Small intestine (tissue), 7 donors: ENCODE results near the gene EIF3L. TPM values are rescaled to one million over a fixed set of nuclear protein-coding genes. Genes with fewer than 3 reads are reported as not detected.

Experiments
- DNase-seq, 2 donors: peaks; one replicate each; pipeline versions ENCODE4 v3.0.0 to v3.0.0-alpha.2; 2013
- FAIRE-seq: peaks from 2 replicates; lab custom pipeline; 2012; peaks lifted over from hg19 to GRCh38; lab: Jason Lieb, UNC
- H3K27ac ChIP-seq, 3 donors: one replicate each; pipeline ENCODE4 v1.5.1; 2013; ENCODE audit warnings: low read length in 2 of 3, mild to moderate bottlenecking in 2 of 3, control low read depth in 1 of 3, inconsistent platforms in 1 of 3, low read depth in 1 of 3, moderate library complexity in 1 of 3
- H3K27me3 ChIP-seq, 3 donors: one replicate each; pipeline ENCODE4 v1.6.1; 2013; ENCODE audit warnings: low read length in 3 of 3, inconsistent platforms in 1 of 3; ENCODE audit not compliant: control insufficient read depth in 3 of 3, insufficient read depth in 3 of 3
- H3K36me3 ChIP-seq, 3 donors: one replicate each; pipeline ENCODE4 v1.6.1; 2013; ENCODE audit warnings: low read length in 3 of 3, inconsistent platforms in 1 of 3, low read depth in 1 of 3, mild to moderate bottlenecking in 1 of 3, moderate library complexity in 1 of 3; ENCODE audit not compliant: control insufficient read depth in 3 of 3, insufficient read depth in 2 of 3
- H3K4me1 ChIP-seq, 3 donors: one replicate each; pipeline ENCODE4 v1.6.1; 2013; ENCODE audit warnings: low read length in 2 of 3, inconsistent platforms in 1 of 3, low read depth in 1 of 3, mild to moderate bottlenecking in 1 of 3, moderate library complexity in 1 of 3; ENCODE audit not compliant: control insufficient read depth in 3 of 3, insufficient read depth in 2 of 3
- H3K4me3 ChIP-seq, 3 donors: one replicate each; pipeline ENCODE4 v1.5.1; 2013; ENCODE audit warnings: low read length in 3 of 3, control low read depth in 1 of 3, inconsistent platforms in 1 of 3, low read depth in 1 of 3, mild to moderate bottlenecking in 1 of 3, moderate library complexity in 1 of 3
- H3K9me3 ChIP-seq, 2 donors: one replicate each; pipeline ENCODE4 v1.6.1; 2013; ENCODE audit warnings: low read depth in 1 of 2, low read length in 1 of 2; ENCODE audit not compliant: control insufficient read depth in 2 of 2, insufficient read depth in 1 of 2
- WGBS, 3 donors: extraction: QIAGEN DNeasy Blood & Tissue Kit; methylation state at CpG; one replicate each; pipeline ENCODE4 v1.1.7; 2013; 5-methylcytosine and 5-hydroxymethylcytosine counted together
- polyA plus RNA-seq, 4 donors: library from polyadenylated mRNA; stranded (reverse) in 3 of 4; unstranded in 1 of 4; fragments of 200-250 nt in 3 of 4; fragments of 120-200 nt in 1 of 4; gene quantifications; one replicate each; pipeline versions ENCODE4 v1.2.1 to v1.2.3, GENCODE V29; 2013
- donor health status: healthy with polysubstance abuse.
- donor health status: control.
- donor health status: control.
- donor health status: Bipolar disorder and iron deficiency.
- donor health status: healthy.

Gene EIF3L
- polyA plus RNA-seq, 4 donors = 176 to 609 (median 324) TPM

- FAIRE-seq (no peak), DNase-seq (peak in 1 of 2 donors; percentile 48)
- Histone ChIP-seq H3K27ac (peak overlapping the region; percentile 78 to 92 (median 82)), H3K36me3 (no peaks in the 10 kb centered on the region), H3K27me3 (no peaks in the 10 kb centered on the region), H3K4me3 (peak overlapping the region; percentile 21 to 87 (median 64)), H3K9me3 (no peaks in the 10 kb centered on the region), H3K4me1 (peaks cover 3 to 26% (median 5%) of the 10 kb centered on the region in 3 donors)
- WGBS, 3 donors = 4 to 7% (median 5%) methylated on average over 16 to 29 of the region's 29 CpGs
Observed at GRCh38 chr22:37804352-37804880, 44.8 kb upstream of the EIF3L start.

GRCh38 chr22:37804881-37805809, 44.1 kb upstream of the EIF3L start:
- peak overlapping the region; percentile 21 to 87 (median 64) for H3K4me3 ChIP-seq
- peaks cover 3 to 26% (median 5%) of the 10 kb centered on the region in 3 donors for H3K4me1 ChIP-seq
- FAIRE-seq = no peak
- peak; percentile 83 to 95 for DNase-seq
- no peaks in the 10 kb centered on the region for H3K27me3 ChIP-seq
- no peaks in the 10 kb centered on the region for H3K9me3 ChIP-seq
- H3K27ac ChIP-seq = peak overlapping the region; percentile 78 to 92 (median 82)
- peaks cover 0 to 4% (median 0%) of the 10 kb centered on the region in 3 donors for H3K36me3 ChIP-seq
- 2 to 4% (median 3%) methylated on average over 70 to 87 of the region's 87 CpGs for WGBS, 3 donors

- FAIRE-seq (no peak), DNase-seq (peak in 1 of 2 donors; percentile 36)
- Histone ChIP-seq H3K27me3 (no peaks in the 10 kb centered on the region), H3K27ac (peak overlapping the region; percentile 78 to 92 (median 82)), H3K4me1 (peaks cover 3 to 26% (median 5%) of the 10 kb centered on the region in 3 donors), H3K4me3 (peak overlapping the region; percentile 21 to 87 (median 64)), H3K9me3 (no peaks in the 10 kb centered on the region), H3K36me3 (peaks cover 0 to 6% (median 0%) of the 10 kb centered on the region in 3 donors)
- 12 to 22% (median 19%) methylated on average over 10 of the region's 10 CpGs for WGBS, 3 donors
Observed at GRCh38 chr22:37805810-37806277, 43.4 kb upstream of the EIF3L start.

- H3K4me3 ChIP-seq = peak overlapping the region; percentile 25 to 87 (median 64)
- H3K4me1 ChIP-seq = peaks cover 3 to 26% (median 5%) of the 10 kb centered on the region in 3 donors
- peak; percentile 57 to 65 for DNase-seq
- peak overlapping the region; percentile 41 to 92 (median 69) for H3K27ac ChIP-seq
- H3K36me3 ChIP-seq = peaks cover 0 to 6% (median 0%) of the 10 kb centered on the region in 3 donors
- H3K27me3 ChIP-seq = no peaks in the 10 kb centered on the region
- FAIRE-seq = no peak
- 1 to 3% (median 2%) methylated on average over 19 of the region's 19 CpGs for WGBS, 3 donors
- no peaks in the 10 kb centered on the region for H3K9me3 ChIP-seq
Observed at GRCh38 chr22:37806409-37807333, 42.5 kb upstream of the EIF3L start.

- no peaks in the 10 kb centered on the region for H3K9me3 ChIP-seq
- peaks cover 2 to 25% (median 5%) of the 10 kb centered on the region in 3 donors for H3K4me1 ChIP-seq
- DNase-seq (peak; percentile 95 to 99), FAIRE-seq (no peak)
- 0 to 1% (median 1%) methylated on average over 58 to 73 of the region's 73 CpGs for WGBS, 3 donors
- peaks cover 0 to 6% (median 0%) of the 10 kb centered on the region in 3 donors for H3K36me3 ChIP-seq
- H3K27me3 ChIP-seq = no peaks in the 10 kb centered on the region
- H3K4me3 ChIP-seq = peak within 1 kb of the TSS; percentile 54 to 87 (median 64)
- H3K27ac ChIP-seq = peak within 1 kb of the TSS in 2 of 3 donors; percentile 52 to 92
Observed at GRCh38 chr22:37807410-37808293, 41.6 kb upstream of the EIF3L start, which contains the start of gene GCAT. Gene GCAT, plus strand, starts transcription at chr22:37807934. Its CDS starts 34 bp downstream, at chr22:37807968.

GRCh38 chr22:37808294-37808657, 40.9 kb upstream of the EIF3L start:
- DNase-seq = no peak
- peaks cover 0 to 12% (median 0%) of the 10 kb centered on the region in 3 donors for H3K36me3 ChIP-seq
- no peaks in the 10 kb centered on the region for H3K9me3 ChIP-seq
- H3K27me3 ChIP-seq = no peaks in the 10 kb centered on the region
- FAIRE-seq = no peak
- peak overlapping the region in 1 of 3 donors; percentile 46 for H3K27ac ChIP-seq
- H3K4me1 ChIP-seq = peaks cover 0 to 19% (median 4%) of the 10 kb centered on the region in 3 donors
- 5 to 11% (median 10%) methylated on average over 8 of the region's 8 CpGs for WGBS, 3 donors
- H3K4me3 ChIP-seq = peak overlapping the region in 2 of 3 donors; percentile 60 to 64

- DNase-seq = no peak
- Histone ChIP-seq H3K27ac (no peak overlapping the region), H3K27me3 (no peaks in the 10 kb centered on the region), H3K9me3 (no peaks in the 10 kb centered on the region), H3K36me3 (peaks cover 0 to 23% (median 0%) of the 10 kb centered on the region in 3 donors), H3K4me3 (no peak overlapping the region), H3K4me1 (peaks cover 0 to 6% (median 0%) of the 10 kb centered on the region in 3 donors)
- WGBS, 3 donors = 89 to 97% (median 94%) methylated on average over 5 of the region's 5 CpGs
- no peak for FAIRE-seq
Observed at GRCh38 chr22:37809672-37810333, 39.4 kb upstream of the EIF3L start.
